Fibroblast of villous mesenchyme (primary cell): ENCODE measurements around the gene HLCS. TPM values are rescaled to one million over a fixed set of nuclear protein-coding genes. Genes with fewer than 3 reads are reported as not detected.

Experiments used
- DNase-seq: peaks from one replicate; pipeline ENCODE4 v3.0.0-alpha.2; 2010; ENCODE audit warnings: low read depth
- H3K4me3 ChIP-seq: 2 replicates; pipeline ENCODE4 v1.5.1; 2011; ENCODE audit warnings: low read depth, mild to moderate bottlenecking, low read length
- CTCF ChIP-seq: IDR thresholded peaks from 2 replicates; pipeline ENCODE4 v1.5.1; 2012; ENCODE audit warnings: low read depth, mild to moderate bottlenecking, low read length; ENCODE audit not compliant: insufficient read depth
- total RNA-seq: library from RNA; depleted of rRNA; stranded (reverse); fragments of >200 nt; gene quantifications from 2 replicates; pipeline ENCODE4 v1.2.3, GENCODE V29; 2012

The HLCS gene
- total RNA-seq, 1 donor = 44.0 TPM

- TF ChIP-seq CTCF = no peak
- no peak overlapping the region for H3K4me3 ChIP-seq
- DNase-seq = no peak
These were observed 113.6 kb downstream of the HLCS start for GRCh38 chr21:36852864-36853263.

DNA sequence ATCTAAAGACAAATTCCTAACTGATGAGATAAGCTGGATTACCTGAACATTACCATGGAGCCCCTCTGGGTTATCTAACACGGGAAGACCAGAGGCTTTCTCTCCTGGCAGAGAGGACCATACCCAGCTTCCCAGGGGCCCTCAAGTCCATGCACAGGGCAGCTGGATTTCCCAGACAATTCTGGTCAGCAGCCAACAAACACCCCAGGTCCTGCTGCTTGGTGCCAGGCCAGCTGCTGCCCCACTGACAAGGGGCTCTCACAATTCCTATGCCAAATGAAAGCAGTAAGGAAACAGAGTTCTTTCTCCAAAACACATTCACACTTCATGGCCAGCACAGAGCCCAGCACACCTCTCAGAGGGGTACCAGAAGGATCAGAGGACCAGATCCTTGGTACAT lies 114.2 kb downstream of the HLCS start:
- H3K4me3 ChIP-seq = no peak overlapping the region
- TF ChIP-seq CTCF = no peak
- no peak for DNase-seq

- DNase-seq = no peak
- H3K4me3 ChIP-seq = no peak overlapping the region
- no peak for TF ChIP-seq CTCF
These were observed 115.3 kb downstream of the HLCS start for GRCh38 chr21:36851121-36851520.

DNA sequence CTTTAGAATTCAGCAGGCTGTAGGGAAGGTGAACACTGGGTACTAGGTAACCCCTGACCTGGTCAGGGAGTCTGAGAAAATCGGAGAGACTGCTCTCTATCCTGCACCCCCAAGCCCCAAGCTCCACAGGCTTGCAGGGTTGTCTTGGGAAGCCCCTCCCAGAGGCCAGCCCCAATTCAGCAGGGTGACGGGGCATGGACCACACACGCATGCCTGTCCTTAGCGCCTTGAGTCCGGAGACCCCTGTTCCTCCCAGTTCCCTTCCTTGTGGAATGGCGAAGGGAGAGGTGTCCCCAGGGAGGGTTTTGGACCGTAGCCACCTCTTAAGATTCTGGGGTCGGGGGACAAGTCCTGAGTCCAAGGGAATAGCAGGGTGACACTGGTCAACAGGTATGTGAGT lies 116.1 kb downstream of the HLCS start:
- no peak overlapping the region for H3K4me3 ChIP-seq
- no peak for TF ChIP-seq CTCF
- DNase-seq = no peak

- no peak for TF ChIP-seq CTCF
- DNase-seq = no peak
- no peak overlapping the region for H3K4me3 ChIP-seq
These were observed 116.9 kb downstream of the HLCS start for GRCh38 chr21:36849461-36850105.

DNA sequence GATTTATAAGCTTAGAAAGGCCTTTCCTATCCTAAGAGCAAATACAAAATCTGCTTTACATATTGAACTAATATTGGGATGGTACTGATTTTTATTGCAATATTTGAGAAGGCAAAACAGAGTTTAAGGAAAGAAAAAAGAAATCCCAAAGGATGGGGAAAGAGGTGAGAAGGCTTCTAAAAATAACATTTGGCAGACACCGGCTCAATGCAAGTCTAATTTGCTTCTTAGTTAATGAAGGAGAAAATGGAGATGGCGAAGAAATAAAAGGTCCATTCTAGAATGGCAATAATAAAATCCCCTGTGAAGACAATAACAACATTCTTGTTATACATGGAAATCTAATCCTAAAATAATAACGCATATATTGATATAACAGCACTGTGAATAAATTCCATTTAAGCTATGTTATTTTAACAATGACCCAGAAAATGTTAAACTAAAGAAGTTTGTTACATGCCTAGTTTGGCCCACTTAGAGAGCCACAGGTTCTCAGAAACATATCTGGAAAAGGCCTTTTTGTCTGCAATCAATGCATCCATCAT lies 117.7 kb downstream of the HLCS start:
- no peak overlapping the region for H3K4me3 ChIP-seq
- DNase-seq = no peak
- TF ChIP-seq CTCF = no peak

GRCh38 chr21:36847189-36847588 lies 119.3 kb downstream of the HLCS start:
- H3K4me3 ChIP-seq = no peak overlapping the region
- no peak for TF ChIP-seq CTCF

More at GRCh38 chr21:36847189-36847588, 119.3 kb downstream of the HLCS start:
- peak; percentile 64 for DNase-seq
